Neural crest cell (in vitro differentiated cells): Measurements from ENCODE around the gene ZNF384. TPM values are rescaled to one million over a fixed set of nuclear protein-coding genes. Genes with fewer than 3 reads are reported as not detected.

Experiments
- DNase-seq: peaks from one replicate; pipeline ENCODE4 v3.0.0; 2021; ENCODE audit warnings: low read depth, mixed read lengths, low spot score
- H3K27ac Mint-ChIP-seq: one replicate; pipeline ENCODE4 v1.8.0; 2021; ENCODE audit warnings: mild to moderate bottlenecking, mixed read lengths; ENCODE audit not compliant: unreplicated experiment
- H3K27me3 Mint-ChIP-seq: 2 replicates; pipeline ENCODE4 v1.8.0; 2021; ENCODE audit warnings: low read depth, mild to moderate bottlenecking, mixed read lengths
- H3K36me3 Mint-ChIP-seq: 2 replicates; pipeline ENCODE4 v1.8.0; 2021; ENCODE audit warnings: low read depth, mild to moderate bottlenecking, mixed read lengths
- H3K4me1 Mint-ChIP-seq: 2 replicates; pipeline ENCODE4 v1.8.0; 2021; ENCODE audit warnings: mixed read lengths
- H3K4me3 Mint-ChIP-seq: one replicate; pipeline ENCODE4 v1.8.0; 2021; ENCODE audit warnings: mild to moderate bottlenecking, mixed read lengths
- H3K9me3 Mint-ChIP-seq: 2 replicates; pipeline ENCODE4 v1.8.0; 2021; ENCODE audit warnings: mixed read lengths
- total RNA-seq: library from RNA; stranded (reverse); gene quantifications from 2 replicates; pipeline ENCODE4 v1.2.1, GENCODE V29; 2021
- TF ChIP-seq, protein P1 (sequence below): fragments of 200-600 bp; sonication (generic); conservative IDR thresholded peaks from 2 replicates; pipeline ENCODE4 v1.5.0; 2021; ENCODE audit warnings: antibody characterized with exemption, mild to moderate bottlenecking

ZNF384 gene
- total RNA-seq, 1 donor from 2014 or later = 94.3 TPM

- no peak for DNase-seq
- Mint-ChIP-seq H3K36me3 (no peaks in the 10 kb centered on the region), H3K9me3 (no peaks in the 10 kb centered on the region), H3K4me3 (no peak overlapping the region), H3K27ac (no peak overlapping the region), H3K27me3 (peaks cover 2% of the 10 kb centered on the region), H3K4me1 (peaks cover 6% of the 10 kb centered on the region)
- TF ChIP-seq, protein P1, sequence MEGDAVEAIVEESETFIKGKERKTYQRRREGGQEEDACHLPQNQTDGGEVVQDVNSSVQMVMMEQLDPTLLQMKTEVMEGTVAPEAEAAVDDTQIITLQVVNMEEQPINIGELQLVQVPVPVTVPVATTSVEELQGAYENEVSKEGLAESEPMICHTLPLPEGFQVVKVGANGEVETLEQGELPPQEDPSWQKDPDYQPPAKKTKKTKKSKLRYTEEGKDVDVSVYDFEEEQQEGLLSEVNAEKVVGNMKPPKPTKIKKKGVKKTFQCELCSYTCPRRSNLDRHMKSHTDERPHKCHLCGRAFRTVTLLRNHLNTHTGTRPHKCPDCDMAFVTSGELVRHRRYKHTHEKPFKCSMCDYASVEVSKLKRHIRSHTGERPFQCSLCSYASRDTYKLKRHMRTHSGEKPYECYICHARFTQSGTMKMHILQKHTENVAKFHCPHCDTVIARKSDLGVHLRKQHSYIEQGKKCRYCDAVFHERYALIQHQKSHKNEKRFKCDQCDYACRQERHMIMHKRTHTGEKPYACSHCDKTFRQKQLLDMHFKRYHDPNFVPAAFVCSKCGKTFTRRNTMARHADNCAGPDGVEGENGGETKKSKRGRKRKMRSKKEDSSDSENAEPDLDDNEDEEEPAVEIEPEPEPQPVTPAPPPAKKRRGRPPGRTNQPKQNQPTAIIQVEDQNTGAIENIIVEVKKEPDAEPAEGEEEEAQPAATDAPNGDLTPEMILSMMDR = no peak
Measured at GRCh38 chr12:6620885-6621274, 68.3 kb downstream of the ZNF384 start.

GRCh38 chr12:6620137-6620884, 68.9 kb downstream of the ZNF384 start:
- Mint-ChIP-seq H3K36me3 (no peaks in the 10 kb centered on the region), H3K27me3 (peaks cover 2% of the 10 kb centered on the region), H3K4me1 (peaks cover 6% of the 10 kb centered on the region), H3K4me3 (no peak overlapping the region), H3K9me3 (no peaks in the 10 kb centered on the region), H3K27ac (no peak overlapping the region)
- peak; percentile 53 for DNase-seq
- TF ChIP-seq, protein P1 = peak; percentile 74

DNA sequence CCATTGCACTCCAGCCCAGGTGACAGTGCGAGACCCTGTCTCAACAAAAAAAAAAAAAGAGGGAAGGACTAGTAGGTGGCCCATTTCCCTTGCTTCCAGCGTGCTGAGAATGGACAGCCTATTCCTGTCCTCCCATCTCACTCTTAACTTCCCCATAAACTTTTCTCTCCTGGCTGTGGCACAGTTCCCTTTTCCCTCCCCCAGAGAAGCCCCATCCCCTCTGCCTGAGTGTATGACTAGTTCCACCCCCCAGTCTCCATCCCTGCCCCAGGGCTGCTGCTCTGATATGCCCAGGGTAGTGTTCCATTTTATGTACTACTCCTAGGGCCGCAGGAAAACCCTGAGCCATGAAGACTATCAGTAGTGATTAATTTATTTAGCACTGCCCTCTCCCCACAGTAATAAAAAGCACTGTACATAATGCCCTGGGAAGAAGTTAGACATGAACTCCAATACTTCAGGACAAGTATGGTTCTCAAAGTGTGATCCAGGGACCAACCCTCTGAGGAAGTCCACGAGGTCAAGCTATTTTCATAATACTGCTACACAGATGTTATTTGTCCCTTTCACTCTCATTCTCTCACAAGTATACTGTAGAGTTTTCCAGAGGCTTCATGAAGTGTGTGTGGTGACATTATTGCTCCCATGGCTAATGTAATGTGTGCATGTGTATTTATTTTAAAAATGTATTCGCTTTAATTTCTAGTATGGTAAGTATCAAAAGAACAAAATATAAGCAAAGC, 70.5 kb downstream of the ZNF384 start:
- H3K27me3 Mint-ChIP-seq = peaks cover 5% of the 10 kb centered on the region
- TF ChIP-seq, protein P1 = no peak
- H3K27ac Mint-ChIP-seq = no peak overlapping the region
- H3K4me1 Mint-ChIP-seq = peaks cover 19% of the 10 kb centered on the region
- DNase-seq = no peak
- H3K9me3 Mint-ChIP-seq = no peaks in the 10 kb centered on the region
- no peak overlapping the region for H3K4me3 Mint-ChIP-seq
- H3K36me3 Mint-ChIP-seq = no peaks in the 10 kb centered on the region

Other genes starting within 250 kb of the ZNF384 start
- gene CD27, start 244.4 kb downstream of the ZNF384 start, total RNA-seq = not detected in 2 replicates
- 0.73 and 1.2 TPM in 2 replicates for gene TAPBPL, start 237.3 kb downstream of the ZNF384 start, total RNA-seq
- 8.7 and 9.8 TPM in 2 replicates for gene VAMP1, start 218.7 kb downstream of the ZNF384 start, total RNA-seq
- gene MRPL51, start 196.1 kb downstream of the ZNF384 start, total RNA-seq = 262 and 272 TPM in 2 replicates
- gene NCAPD2, start 195.3 kb downstream of the ZNF384 start, total RNA-seq = 133 TPM in 2 replicates
- 3,867 and 3,984 TPM in 2 replicates for gene GAPDH, start 154.9 kb downstream of the ZNF384 start, total RNA-seq
- gene IFFO1, start 133.3 kb downstream of the ZNF384 start, total RNA-seq = 27.2 and 28.9 TPM in 2 replicates
- gene NOP2, start 121.1 kb downstream of the ZNF384 start, total RNA-seq = 73.3 and 75.1 TPM in 2 replicates
- 476 and 492 TPM in 2 replicates for gene CHD4, start 82.0 kb downstream of the ZNF384 start, total RNA-seq
- not detected in 2 replicates for gene LPAR5, start 53.4 kb downstream of the ZNF384 start, total RNA-seq
- gene ACRBP, start 41.9 kb downstream of the ZNF384 start, total RNA-seq = 1.9 and 2.4 TPM in 2 replicates
- 37.9 TPM in 2 replicates for gene ING4, start 26.3 kb downstream of the ZNF384 start, total RNA-seq
- 8.6 and 8.7 TPM in 2 replicates for gene PIANP, start 11.4 kb upstream of the ZNF384 start, total RNA-seq
- gene COPS7A, start 34.7 kb upstream of the ZNF384 start, total RNA-seq = 37.5 and 37.7 TPM in 2 replicates
- gene MLF2, start 63.8 kb upstream of the ZNF384 start, total RNA-seq = 203 and 217 TPM in 2 replicates
- gene PTMS, start 77.0 kb upstream of the ZNF384 start, total RNA-seq = 629 and 669 TPM in 2 replicates
- gene LAG3, start 83.1 kb upstream of the ZNF384 start, total RNA-seq = 4.7 and 4.9 TPM in 2 replicates
- gene CD4, start 100.2 kb upstream of the ZNF384 start, total RNA-seq = 3.8 and 4.1 TPM in 2 replicates
- gene GPR162, start 132.4 kb upstream of the ZNF384 start, total RNA-seq = 16.4 and 17.4 TPM in 2 replicates
- 47.4 and 52.7 TPM in 2 replicates for gene P3H3, start 139.0 kb upstream of the ZNF384 start, total RNA-seq
- gene GNB3, start 151.6 kb upstream of the ZNF384 start, total RNA-seq = 21.2 and 22.2 TPM in 2 replicates
- gene CDCA3, start 161.9 kb upstream of the ZNF384 start, total RNA-seq = 67.9 and 71.7 TPM in 2 replicates
- 172 and 173 TPM in 2 replicates for gene USP5, start 162.8 kb upstream of the ZNF384 start, total RNA-seq
- gene TPI1, start 178.2 kb upstream of the ZNF384 start, total RNA-seq = 685 and 713 TPM in 2 replicates
- 6.2 and 7.0 TPM in 2 replicates for gene SPSB2, start 183.9 kb upstream of the ZNF384 start, total RNA-seq
- 4.8 and 5.2 TPM in 2 replicates for gene LRRC23, start 215.4 kb upstream of the ZNF384 start, total RNA-seq
- gene ENO2, start 225.2 kb upstream of the ZNF384 start, total RNA-seq = 67.5 and 68.4 TPM in 2 replicates
- 118 and 122 TPM in 2 replicates for gene ATN1, start 238.6 kb upstream of the ZNF384 start, total RNA-seq